GM12892 (cell line): ENCODE results near the gene TRMT1L.

ENCODE experiments used
- POLR2A ChIP-seq: IDR thresholded peaks from 2 replicates; pipeline ENCODE4 v1.6.1; 2011; ENCODE audit warnings: low read depth, low read length, control low read depth
- POLR2AphosphoS5 ChIP-seq: IDR thresholded peaks from 2 replicates; pipeline ENCODE4 v1.6.1; 2011; ENCODE audit warnings: low read depth, low read length, control low read depth
- TAF1 ChIP-seq: IDR thresholded peaks from 2 replicates; pipeline ENCODE4 v1.6.1; 2011; ENCODE audit warnings: low read depth, mild to moderate bottlenecking, control low read depth, low read length, borderline replicate concordance

DNA sequence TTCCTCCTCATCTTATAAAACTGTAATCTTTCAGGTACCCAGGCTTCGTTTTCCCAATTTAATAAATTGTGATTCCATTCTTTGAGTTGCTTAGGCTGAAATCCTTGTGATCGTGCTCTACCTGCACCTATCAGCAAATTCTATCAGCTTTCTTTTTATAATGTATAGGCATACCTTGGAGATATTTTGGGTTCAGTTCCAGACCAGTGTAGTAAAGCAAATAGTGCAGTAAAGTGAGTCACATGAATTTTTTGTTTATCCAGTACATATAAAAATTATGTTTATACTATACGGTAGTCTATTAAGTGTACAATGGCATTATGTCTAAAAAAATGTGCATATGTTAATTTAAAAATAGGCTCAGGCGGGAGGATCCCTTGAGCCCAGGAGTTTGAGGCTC lies 5.7 kb upstream of the TRMT1L start:
- TF ChIP-seq POLR2A (no peak), POLR2AphosphoS5 (no peak), TAF1 (no peak)
